ENCODE measurements around the gene SEC14L5.

GRCh38 chr16:5030251-5030870 lies 72.2 kb downstream of the SEC14L5 start:
- TF ChIP-seq CTCF (IDR thresholded peaks at IDR 0.05) (no peak), POLR2A (IDR thresholded peaks at IDR 0.05) (no peak), POLR2AphosphoS5 (IDR thresholded peaks at IDR 0.05) (no peak)
